Hepatocyte (in vitro differentiated cells): ENCODE results near the gene DLGAP4. TPM values are rescaled to one million over a fixed set of nuclear protein-coding genes. Genes with fewer than 3 reads are reported as not detected.

Experiments used
- DNase-seq: peaks from one replicate; pipeline ENCODE4 v3.0.0-alpha.2; 2016; ENCODE audit warnings: low spot score
- H2AFZ ChIP-seq: fragments of 200-600 bp; sonication (generic); 2 replicates; pipeline ENCODE4 v1.6.0; 2016; ENCODE audit warnings: antibody characterized with exemption, mild to moderate bottlenecking
- H3K27ac ChIP-seq: fragments of 200-600 bp; sonication (generic); 2 replicates; pipeline ENCODE4 v1.5.1; 2016; ENCODE audit warnings: mild to moderate bottlenecking
- H3K27me3 ChIP-seq: fragments of 200-600 bp; sonication (generic); 2 replicates; pipeline ENCODE4 v1.6.1; 2016
- H3K36me3 ChIP-seq: fragments of 200-600 bp; sonication (generic); replicated peaks from 2 replicates; pipeline ENCODE4 v1.5.1; 2016; ENCODE audit warnings: low read depth; ENCODE audit not compliant: insufficient read depth
- H3K4me1 ChIP-seq: fragments of 200-600 bp; sonication (generic); 2 replicates; pipeline ENCODE4 v1.5.1; 2016; ENCODE audit warnings: mild to moderate bottlenecking, moderate library complexity; ENCODE audit not compliant: insufficient read depth
- H3K4me2 ChIP-seq: fragments of 200-600 bp; sonication (generic); 2 replicates; pipeline ENCODE4 v1.6.0; 2016
- H3K4me3 ChIP-seq: fragments of 200-600 bp; sonication (generic); 2 replicates; pipeline ENCODE4 v1.5.1; 2016; ENCODE audit warnings: mild to moderate bottlenecking
- H3K79me2 ChIP-seq: fragments of 200-600 bp; sonication (generic); 2 replicates; pipeline ENCODE4 v1.6.0; 2017; ENCODE audit warnings: mild to moderate bottlenecking
- H3K9me2 ChIP-seq: fragments of 200-600 bp; sonication (generic); replicated peaks from 2 replicates; pipeline ENCODE4 v1.6.0; 2017; ENCODE audit warnings: mild to moderate bottlenecking; ENCODE audit not compliant: insufficient read depth
- H3K9me3 ChIP-seq: fragments of 200-600 bp; sonication (generic); 2 replicates; pipeline ENCODE4 v1.5.1; 2016; ENCODE audit warnings: low read depth, mild to moderate bottlenecking
- H4K20me1 ChIP-seq: fragments of 200-600 bp; sonication (generic); 2 replicates; pipeline ENCODE4 v1.6.0; 2016; ENCODE audit warnings: mild to moderate bottlenecking; ENCODE audit not compliant: insufficient read depth, poor library complexity, severe bottlenecking
- CTCF ChIP-seq: fragments of 200-600 bp; sonication (generic); IDR thresholded peaks from 2 replicates; pipeline ENCODE4 v1.5.1; 2016; ENCODE audit warnings: antibody characterized with exemption, mild to moderate bottlenecking; ENCODE audit not compliant: poor library complexity
- EZH2 ChIP-seq: fragments of 200-600 bp; sonication (generic); IDR thresholded peaks from 2 replicates; pipeline ENCODE4 v1.6.1; 2016; ENCODE audit warnings: antibody characterized with exemption, mild to moderate bottlenecking, borderline replicate concordance
- EZH2phosphoT487 ChIP-seq: fragments of 200-600 bp; sonication (generic); IDR thresholded peaks from one replicate; pipeline ENCODE4 v1.6.1; 2018; ENCODE audit warnings: antibody characterized with exemption, mild to moderate bottlenecking, low read depth, moderate library complexity; ENCODE audit not compliant: unreplicated experiment, severe bottlenecking
- WGBS: methylation state at CpG from one replicate; pipeline ENCODE4 v1.1.6; 2016; ENCODE audit warnings: low lambda C conversion rate; ENCODE audit errors: missing lambda C conversion rate; 5-methylcytosine and 5-hydroxymethylcytosine counted together
- polyA plus RNA-seq: library from polyadenylated mRNA; unstranded; fragments of >200 nt; fragmentation: Nextera tagmentation; extraction: Ambion mirVana; gene quantifications from 2 replicates; pipeline ENCODE4 v1.2.1, GENCODE V29; 2016
- total RNA-seq: library from RNA; depleted of rRNA; stranded (reverse); fragments of >200 nt; gene quantifications from 2 replicates; pipeline ENCODE4 v1.2.3, GENCODE V29; 2014

Gene DLGAP4
- total and polyA plus RNA-seq, 2 experiments from 2014 or later: 16.5 to 39.4 TPM

GRCh38 chr20:36394340-36394965, 88.3 kb downstream of the DLGAP4 start:
- no peaks in the 10 kb centered on the region for H3K79me2 ChIP-seq
- no peaks in the 10 kb centered on the region for H3K36me3 ChIP-seq
- no peak overlapping the region for H3K4me3 ChIP-seq
- DNase-seq: no peak
- H2AFZ ChIP-seq: no peak overlapping the region
- H3K9me3 ChIP-seq: no peaks in the 10 kb centered on the region
- H3K27me3 ChIP-seq: peaks cover 4% of the 10 kb centered on the region
- H3K4me2 ChIP-seq: no peak overlapping the region
- H3K4me1 ChIP-seq: no peaks in the 10 kb centered on the region
- H4K20me1 ChIP-seq: no peaks in the 10 kb centered on the region
- 82% methylated on average over 20 of the region's 20 CpGs for WGBS
- TF ChIP-seq EZH2 (no peak), EZH2phosphoT487 (no peak), CTCF (no peak)
- no peaks in the 10 kb centered on the region for H3K9me2 ChIP-seq
- H3K27ac ChIP-seq: no peak overlapping the region

DNA sequence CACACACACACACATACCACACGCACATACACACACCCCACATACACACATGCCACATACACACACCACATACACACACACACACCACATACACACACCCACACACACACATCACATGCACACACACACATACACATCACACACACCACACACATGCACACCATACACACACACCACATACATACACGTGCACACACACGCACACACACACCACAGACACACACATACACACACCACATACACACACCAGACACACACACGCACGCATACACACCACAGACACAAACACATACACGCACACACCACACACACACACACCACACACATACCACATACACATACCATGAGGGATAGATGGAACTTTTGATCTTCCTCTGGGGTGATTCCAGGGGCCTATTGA, 90.2 kb downstream of the DLGAP4 start:
- no peak overlapping the region for H3K27ac ChIP-seq
- no peak for TF ChIP-seq EZH2phosphoT487
- TF ChIP-seq EZH2: no peak
- no peak for TF ChIP-seq CTCF
- no peak overlapping the region for H3K4me2 ChIP-seq
- no peaks in the 10 kb centered on the region for H3K9me2 ChIP-seq
- H2AFZ ChIP-seq: no peak overlapping the region
- H3K27me3 ChIP-seq: peaks cover 11% of the 10 kb centered on the region
- H3K4me1 ChIP-seq: no peaks in the 10 kb centered on the region
- no peaks in the 10 kb centered on the region for H4K20me1 ChIP-seq
- no peak for DNase-seq
- WGBS: 96% methylated on average over 6 of the region's 6 CpGs
- H3K4me3 ChIP-seq: no peak overlapping the region
- H3K36me3 ChIP-seq: no peaks in the 10 kb centered on the region
- H3K9me3 ChIP-seq: no peaks in the 10 kb centered on the region
- no peaks in the 10 kb centered on the region for H3K79me2 ChIP-seq

DNA sequence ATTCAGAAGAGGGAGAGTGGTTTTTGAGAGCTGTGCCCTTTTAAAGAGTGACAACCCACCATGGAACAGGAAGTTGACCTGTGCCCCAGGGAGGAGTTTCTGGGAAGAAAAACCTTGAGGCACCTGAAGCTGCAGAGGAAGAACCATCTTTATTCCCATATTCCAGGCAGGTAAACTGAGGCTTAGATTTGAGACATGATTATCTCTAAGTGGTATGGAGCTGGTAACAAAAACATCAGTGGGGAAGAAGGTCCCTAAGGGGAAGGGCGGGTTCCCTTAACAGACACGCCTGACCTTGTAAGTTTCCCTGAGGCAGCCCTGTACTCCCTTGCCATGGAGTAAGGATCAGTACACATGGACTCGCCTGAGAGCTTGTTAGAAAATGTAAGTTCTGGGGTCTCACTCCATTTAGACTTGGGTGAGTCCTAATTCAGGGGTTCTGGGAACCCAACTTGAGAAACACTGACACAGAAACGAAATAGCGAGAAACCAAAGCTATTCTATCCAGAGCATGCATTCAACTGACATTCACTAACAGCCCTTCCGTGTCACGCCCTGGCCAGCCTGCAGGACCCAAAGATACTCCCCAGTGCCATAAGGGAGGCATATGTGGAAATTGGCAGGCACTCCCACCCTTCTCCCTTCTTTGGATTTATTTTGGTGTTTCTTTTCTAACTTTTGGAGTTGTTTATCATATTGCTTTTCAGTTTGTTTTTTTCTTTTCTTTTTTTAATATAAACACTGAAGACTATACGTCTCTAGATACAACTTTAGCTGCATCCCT, 90.9 kb downstream of the DLGAP4 start:
- no peak overlapping the region for H3K27ac ChIP-seq
- H3K9me2 ChIP-seq: no peaks in the 10 kb centered on the region
- no peaks in the 10 kb centered on the region for H3K4me1 ChIP-seq
- H3K4me2 ChIP-seq: no peak overlapping the region
- H3K9me3 ChIP-seq: no peaks in the 10 kb centered on the region
- peaks cover 13% of the 10 kb centered on the region for H3K27me3 ChIP-seq
- no peaks in the 10 kb centered on the region for H4K20me1 ChIP-seq
- H2AFZ ChIP-seq: no peak overlapping the region
- H3K79me2 ChIP-seq: no peaks in the 10 kb centered on the region
- WGBS: 83% methylated on average over 8 of the region's 8 CpGs
- no peak overlapping the region for H3K4me3 ChIP-seq
- TF ChIP-seq EZH2 (no peak), CTCF (no peak), EZH2phosphoT487 (no peak)
- no peak for DNase-seq
- H3K36me3 ChIP-seq: no peaks in the 10 kb centered on the region
